Measurements from ENCODE around the gene BUB1.

GRCh38 chr2:110679865-110680264 is 2.0 kb upstream of the BUB1 start:
- TF ChIP-seq, protein P1, sequence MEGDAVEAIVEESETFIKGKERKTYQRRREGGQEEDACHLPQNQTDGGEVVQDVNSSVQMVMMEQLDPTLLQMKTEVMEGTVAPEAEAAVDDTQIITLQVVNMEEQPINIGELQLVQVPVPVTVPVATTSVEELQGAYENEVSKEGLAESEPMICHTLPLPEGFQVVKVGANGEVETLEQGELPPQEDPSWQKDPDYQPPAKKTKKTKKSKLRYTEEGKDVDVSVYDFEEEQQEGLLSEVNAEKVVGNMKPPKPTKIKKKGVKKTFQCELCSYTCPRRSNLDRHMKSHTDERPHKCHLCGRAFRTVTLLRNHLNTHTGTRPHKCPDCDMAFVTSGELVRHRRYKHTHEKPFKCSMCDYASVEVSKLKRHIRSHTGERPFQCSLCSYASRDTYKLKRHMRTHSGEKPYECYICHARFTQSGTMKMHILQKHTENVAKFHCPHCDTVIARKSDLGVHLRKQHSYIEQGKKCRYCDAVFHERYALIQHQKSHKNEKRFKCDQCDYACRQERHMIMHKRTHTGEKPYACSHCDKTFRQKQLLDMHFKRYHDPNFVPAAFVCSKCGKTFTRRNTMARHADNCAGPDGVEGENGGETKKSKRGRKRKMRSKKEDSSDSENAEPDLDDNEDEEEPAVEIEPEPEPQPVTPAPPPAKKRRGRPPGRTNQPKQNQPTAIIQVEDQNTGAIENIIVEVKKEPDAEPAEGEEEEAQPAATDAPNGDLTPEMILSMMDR (IDR thresholded peaks at IDR 0.05), result no peak
- TF ChIP-seq POLR2A (IDR thresholded peaks at IDR 0.05) (no peak), POLR2AphosphoS5 (IDR thresholded peaks at IDR 0.05) (no peak)
